Panc1 (cell line): ENCODE data around the gene PKIB. TPM values are rescaled to one million over a fixed set of nuclear protein-coding genes. Genes with fewer than 3 reads are reported as not detected.

Experiments
- ATAC-seq: fragments of 200-7000 bp; cut with Tn5 transposase; 2 replicates; pipeline ENCODE4 v1.9.1; 2020; ENCODE audit warnings: mild to moderate bottlenecking, moderate library complexity
- BruUV-seq: library from RNA; stranded (reverse); fragments of 400-500 nt; replicated peaks from 2 replicates; lab custom pipeline; 2021; lab: Mats Ljungman, UMichigan
- CTCF ChIA-PET: fragments of 300-600 bp; sonication (Branson Sonifier 250); formaldehyde crosslinking; loops from one replicate; lab custom pipeline; 2022; ENCODE audit warnings: antibody characterized with exemption; lab: Charles Lee
- POLR2A ChIA-PET: fragments of 300-600 bp; sonication (Branson Sonifier 250); formaldehyde crosslinking; loops from one replicate; lab custom pipeline; 2022; ENCODE audit warnings: antibody characterized with exemption; lab: Charles Lee
- DNase-seq: peaks from one replicate; pipeline ENCODE4 v3.0.0-alpha.2; 2010; ENCODE audit warnings: low read depth, low spot score
- H3K27ac ChIP-seq: 2 replicates; pipeline ENCODE4 v1.5.1; 2011; ENCODE audit warnings: mild to moderate bottlenecking, low read length, inconsistent platforms
- H3K27me3 ChIP-seq: fragments of 200-500 bp; sonication (Bioruptor generic); 2 replicates; pipeline ENCODE4 v1.6.0; 2014; ENCODE audit warnings: low read length, inconsistent platforms; ENCODE audit not compliant: control insufficient read depth, insufficient read depth
- H3K36me3 ChIP-seq: fragments of 200-500 bp; sonication (Bioruptor generic); 2 replicates; pipeline ENCODE4 v1.5.1; 2014; ENCODE audit warnings: inconsistent platforms, mild to moderate bottlenecking, low read length, moderate library complexity; ENCODE audit not compliant: control insufficient read depth, insufficient read depth
- H3K4me1 ChIP-seq: 2 replicates; pipeline ENCODE4 v1.5.1; 2011; ENCODE audit warnings: inconsistent platforms, mild to moderate bottlenecking, low read length, moderate library complexity; ENCODE audit not compliant: control insufficient read depth, insufficient read depth
- H3K4me3 ChIP-seq, 2 experiments: 2 replicates each; pipeline ENCODE4 v1.5.1; 2011 to 2012; ENCODE audit warnings: low read depth in 2 of 2, low read length in 2 of 2, mild to moderate bottlenecking in 2 of 2, inconsistent platforms in 1 of 2, moderate library complexity in 1 of 2
- H3K9me3 ChIP-seq: fragments of 200-500 bp; sonication (Bioruptor generic); 2 replicates; pipeline ENCODE4 v1.5.1; 2014; ENCODE audit warnings: low read depth, mild to moderate bottlenecking, inconsistent platforms, low read length, moderate library complexity; ENCODE audit not compliant: control insufficient read depth, insufficient read depth
- CTCF ChIP-seq: fragments of 450-650 bp; IDR thresholded peaks from 2 replicates; pipeline ENCODE4 v1.5.1; 2017; ENCODE audit warnings: mild to moderate bottlenecking
- POLR2AphosphoS5 ChIP-seq: IDR thresholded peaks from 2 replicates; pipeline ENCODE4 v1.6.1; 2012; ENCODE audit warnings: mild to moderate bottlenecking, low read depth, low read length, moderate library complexity
- REST ChIP-seq, 2 experiments: IDR thresholded peaks; 2 replicates each; pipeline ENCODE4 v1.6.1; 2011 to 2012; ENCODE audit warnings: low read depth in 2 of 2, control low read depth in 1 of 2, low read length in 1 of 2, mild to moderate bottlenecking in 1 of 2, moderate library complexity in 1 of 2; ENCODE audit not compliant: insufficient read depth in 1 of 2
- SIN3A ChIP-seq: IDR thresholded peaks from 2 replicates; pipeline ENCODE4 v1.6.1; 2012; ENCODE audit warnings: low read depth, mild to moderate bottlenecking, low read length, moderate library complexity, borderline replicate concordance; ENCODE audit not compliant: insufficient read depth
- TCF7L2 ChIP-seq: IDR thresholded peaks from 2 replicates; pipeline ENCODE4 v1.6.1; 2011; ENCODE audit warnings: mild to moderate bottlenecking, low read depth, low read length, inconsistent platforms
- in situ Hi-C: cut with HindIII; loops from 2 replicates; pipeline ENCODE4 v1.10.0; 2016; ENCODE audit warnings: low sequenced_read_pairs, low pct_unique_long_range_greater_than_20kb
- intact Hi-C: fragments of 100-400 bp; cut with micrococcal nuclease; formaldehyde crosslinking; loops from one replicate; pipeline ENCODE4 v1.10.0; 2022; ENCODE audit not compliant: unreplicated experiment
- total RNA-seq: library from RNA; stranded (reverse); gene quantifications from one replicate; pipeline ENCODE4 v1.2.1, GENCODE V29; 2021; ENCODE audit not compliant: unreplicated experiment

PKIB gene
- total RNA-seq, 1 experiment from 2014 or later: 1.1 TPM

- Histone ChIP-seq H3K36me3 (no peaks in the 10 kb centered on the region), H3K27ac (no peak overlapping the region), H3K9me3 (no peaks in the 10 kb centered on the region), H3K4me1 (no peaks in the 10 kb centered on the region), H3K4me3 (no peak overlapping the region), H3K27me3 (no peaks in the 10 kb centered on the region)
- intact Hi-C loops: no loop called here
- TF ChIP-seq TCF7L2 (no peak), SIN3A (no peak), REST (IDR thresholded peaks at IDR 0.05; ENCODE audit: insufficient read depth in 1 of 2, low read depth in 2 of 2, low read length in 1 of 2) (no peak)
- no TSS peak for BruUV-seq
- ATAC-seq (no peak), DNase-seq (no peak)
- ChIA-PET CTCF (no interaction called here), POLR2A (no interaction called here)
- in situ Hi-C loops: no loop called here
These were observed 101.9 kb downstream of the PKIB start for GRCh38 chr6:122712093-122712447.

GRCh38 chr6:122712448-122713137 lies 102.4 kb downstream of the PKIB start:
- intact Hi-C loops (no loop called here), in situ Hi-C loops (no loop called here)
- no peak for ATAC-seq
- no peak for DNase-seq
- no peak for TF ChIP-seq TCF7L2
- no peak for TF ChIP-seq POLR2AphosphoS5
- TF ChIP-seq SIN3A: no peak
- TF ChIP-seq CTCF: no peak
- TF ChIP-seq REST (IDR thresholded peaks at IDR 0.05; ENCODE audit: insufficient read depth in 1 of 2, low read depth in 2 of 2, low read length in 1 of 2): no peak
- no TSS peak for BruUV-seq
- H3K9me3 ChIP-seq: no peaks in the 10 kb centered on the region
- no peaks in the 10 kb centered on the region for H3K4me1 ChIP-seq
- H3K27ac ChIP-seq: no peak overlapping the region
- ChIA-PET CTCF (no interaction called here), POLR2A (interaction anchor here (0.5 kb wide), 1 partner anchor 8 kb away, joined by 6 read pairs; no protein-coding TSS in a partner anchor)
- no peaks in the 10 kb centered on the region for H3K36me3 ChIP-seq
- no peak overlapping the region for H3K4me3 ChIP-seq
- no peaks in the 10 kb centered on the region for H3K27me3 ChIP-seq
